A549 (cell line): ENCODE data around the gene MYH11.

Experiments used
- CBX8 ChIP-seq: fragments of 200-600 bp; sonication (generic); IDR thresholded peaks from 2 replicates; pipeline ENCODE4 v1.6.1; 2016
- CTCF ChIP-seq: fragments of >200 bp; sonication (Bioruptor Twin); formaldehyde crosslinking; IDR thresholded peaks from 3 replicates; pipeline ENCODE4 v1.5.1; 2016
- E2F6 ChIP-seq: IDR thresholded peaks from 2 replicates; pipeline ENCODE4 v1.6.1; 2012; ENCODE audit warnings: low read depth, borderline replicate concordance
- POLR2A ChIP-seq: IDR thresholded peaks from 2 replicates; pipeline ENCODE4 v1.6.1; 2012; ENCODE audit warnings: mild to moderate bottlenecking, low read length
- RFX5 ChIP-seq: fragments of 450-650 bp; IDR thresholded peaks from 2 replicates; pipeline ENCODE4 v1.7.1; 2014; ENCODE audit warnings: antibody characterized with exemption, mild to moderate bottlenecking, moderate library complexity
- SMC3 ChIP-seq: fragments of >200 bp; sonication (Bioruptor Twin); formaldehyde crosslinking; IDR thresholded peaks from 3 replicates; pipeline ENCODE4 v1.6.1; 2018; ENCODE audit warnings: inconsistent platforms
- TF ChIP-seq, protein P1 (sequence below): fragments of 200-600 bp; sonication (generic); IDR thresholded peaks from 2 replicates; pipeline ENCODE4 v1.6.1; 2016; ENCODE audit warnings: antibody characterized with exemption, mild to moderate bottlenecking, moderate library complexity
- TF ChIP-seq, protein P2 (sequence below): fragments of 250-450 bp; sonication (Bioruptor Pico); IDR thresholded peaks from 2 replicates; pipeline ENCODE4 v1.5.0; 2021; ENCODE audit warnings: mild to moderate bottlenecking, moderate library complexity, borderline replicate concordance

DNA sequence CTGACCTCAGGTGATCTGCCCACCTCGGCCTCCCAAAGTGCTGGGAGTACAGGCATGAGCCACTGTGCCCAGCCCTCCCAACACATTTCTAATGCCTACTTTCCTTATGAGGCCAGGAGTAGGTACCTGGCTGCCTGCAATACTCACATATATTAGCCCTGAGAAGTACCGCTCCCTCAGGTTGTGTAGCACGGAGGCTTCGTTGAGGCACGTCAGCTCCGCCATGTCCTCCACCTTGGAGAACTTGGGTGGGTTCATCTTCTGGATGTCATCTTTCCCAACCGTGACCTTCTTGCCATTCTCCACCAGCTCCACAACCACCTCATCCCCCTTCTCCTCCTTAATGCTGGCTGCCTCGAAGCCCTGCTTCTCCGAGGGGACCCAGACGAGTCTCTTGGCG is 19.1 kb downstream of the MYH11 start:
- TF ChIP-seq RFX5 = no peak
- no peak for TF ChIP-seq CTCF
- no peak for TF ChIP-seq SMC3
- TF ChIP-seq, protein P1, sequence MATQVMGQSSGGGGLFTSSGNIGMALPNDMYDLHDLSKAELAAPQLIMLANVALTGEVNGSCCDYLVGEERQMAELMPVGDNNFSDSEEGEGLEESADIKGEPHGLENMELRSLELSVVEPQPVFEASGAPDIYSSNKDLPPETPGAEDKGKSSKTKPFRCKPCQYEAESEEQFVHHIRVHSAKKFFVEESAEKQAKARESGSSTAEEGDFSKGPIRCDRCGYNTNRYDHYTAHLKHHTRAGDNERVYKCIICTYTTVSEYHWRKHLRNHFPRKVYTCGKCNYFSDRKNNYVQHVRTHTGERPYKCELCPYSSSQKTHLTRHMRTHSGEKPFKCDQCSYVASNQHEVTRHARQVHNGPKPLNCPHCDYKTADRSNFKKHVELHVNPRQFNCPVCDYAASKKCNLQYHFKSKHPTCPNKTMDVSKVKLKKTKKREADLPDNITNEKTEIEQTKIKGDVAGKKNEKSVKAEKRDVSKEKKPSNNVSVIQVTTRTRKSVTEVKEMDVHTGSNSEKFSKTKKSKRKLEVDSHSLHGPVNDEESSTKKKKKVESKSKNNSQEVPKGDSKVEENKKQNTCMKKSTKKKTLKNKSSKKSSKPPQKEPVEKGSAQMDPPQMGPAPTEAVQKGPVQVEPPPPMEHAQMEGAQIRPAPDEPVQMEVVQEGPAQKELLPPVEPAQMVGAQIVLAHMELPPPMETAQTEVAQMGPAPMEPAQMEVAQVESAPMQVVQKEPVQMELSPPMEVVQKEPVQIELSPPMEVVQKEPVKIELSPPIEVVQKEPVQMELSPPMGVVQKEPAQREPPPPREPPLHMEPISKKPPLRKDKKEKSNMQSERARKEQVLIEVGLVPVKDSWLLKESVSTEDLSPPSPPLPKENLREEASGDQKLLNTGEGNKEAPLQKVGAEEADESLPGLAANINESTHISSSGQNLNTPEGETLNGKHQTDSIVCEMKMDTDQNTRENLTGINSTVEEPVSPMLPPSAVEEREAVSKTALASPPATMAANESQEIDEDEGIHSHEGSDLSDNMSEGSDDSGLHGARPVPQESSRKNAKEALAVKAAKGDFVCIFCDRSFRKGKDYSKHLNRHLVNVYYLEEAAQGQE = no peak
- no peak for TF ChIP-seq E2F6
- no peak for TF ChIP-seq CBX8
- no peak for TF ChIP-seq POLR2A
- TF ChIP-seq, protein P2, sequence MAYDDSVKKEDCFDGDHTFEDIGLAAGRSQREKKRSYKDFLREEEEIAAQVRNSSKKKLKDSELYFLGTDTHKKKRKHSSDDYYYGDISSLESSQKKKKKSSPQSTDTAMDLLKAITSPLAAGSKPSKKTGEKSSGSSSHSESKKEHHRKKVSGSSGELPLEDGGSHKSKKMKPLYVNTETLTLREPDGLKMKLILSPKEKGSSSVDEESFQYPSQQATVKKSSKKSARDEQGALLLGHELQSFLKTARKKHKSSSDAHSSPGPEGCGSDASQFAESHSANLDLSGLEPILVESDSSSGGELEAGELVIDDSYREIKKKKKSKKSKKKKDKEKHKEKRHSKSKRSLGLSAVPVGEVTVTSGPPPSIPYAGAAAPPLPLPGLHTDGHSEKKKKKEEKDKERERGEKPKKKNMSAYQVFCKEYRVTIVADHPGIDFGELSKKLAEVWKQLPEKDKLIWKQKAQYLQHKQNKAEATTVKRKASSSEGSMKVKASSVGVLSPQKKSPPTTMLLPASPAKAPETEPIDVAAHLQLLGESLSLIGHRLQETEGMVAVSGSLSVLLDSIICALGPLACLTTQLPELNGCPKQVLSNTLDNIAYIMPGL (CRISPR knock-in tag) = no peak
